GM18951 (cell line): ENCODE data around the gene R3HDM2.

Experiments used
- POLR2A ChIP-seq: IDR thresholded peaks from 4 replicates; pipeline ENCODE4 v1.6.1; 2011; ENCODE audit warnings: mild to moderate bottlenecking; ENCODE audit not compliant: insufficient read length, insufficient read depth; ENCODE audit errors: extremely low read depth
- in situ Hi-C: fragments of 300-500 bp; cut with MboI; formaldehyde crosslinking; loops from one replicate; pipeline ENCODE4 v1.12.0; 2022; ENCODE audit warnings: low sequenced_read_pairs, mixed read lengths, inconsistent platforms; ENCODE audit not compliant: unreplicated experiment

R3HDM2 gene

GRCh38 chr12:57461917-57462250, 31.0 kb upstream of the R3HDM2 start:
- no peak for TF ChIP-seq POLR2A
- in situ Hi-C loops: no loop called here

GRCh38 chr12:57461276-57461916, 30.6 kb upstream of the R3HDM2 start:
- in situ Hi-C loops: no loop called here
- no peak for TF ChIP-seq POLR2A

- TF ChIP-seq POLR2A: no peak
- in situ Hi-C loops: no loop called here
Measured at GRCh38 chr12:57460841-57461275, 30.0 kb upstream of the R3HDM2 start.

GRCh38 chr12:57460468-57460784, 29.6 kb upstream of the R3HDM2 start:
- no peak for TF ChIP-seq POLR2A
- in situ Hi-C loops: no loop called here

- in situ Hi-C loops: no loop called here
- no peak for TF ChIP-seq POLR2A
Measured at GRCh38 chr12:57459750-57460467, 29.1 kb upstream of the R3HDM2 start, which contains the start of gene GLI1. TSS of gene GLI1 (plus strand) at chr12:57459785. CDS start at chr12:57463692, 3,907 bp downstream.

- TF ChIP-seq POLR2A: peak; percentile 72
- in situ Hi-C loops: no loop called here
Measured at GRCh38 chr12:57459055-57459749, 28.4 kb upstream of the R3HDM2 start.

- in situ Hi-C loops: no loop called here
- no peak for TF ChIP-seq POLR2A
Measured at GRCh38 chr12:57458665-57459054, 27.8 kb upstream of the R3HDM2 start.

- in situ Hi-C loops: no loop called here
- no peak for TF ChIP-seq POLR2A
Measured at GRCh38 chr12:57456737-57457490, 26.1 kb upstream of the R3HDM2 start.

GRCh38 chr12:57456145-57456700, 25.4 kb upstream of the R3HDM2 start:
- no peak for TF ChIP-seq POLR2A
- in situ Hi-C loops: no loop called here

- in situ Hi-C loops: no loop called here
- no peak for TF ChIP-seq POLR2A
Measured at GRCh38 chr12:57455374-57456144, 24.7 kb upstream of the R3HDM2 start.

GRCh38 chr12:57454566-57455373, 23.9 kb upstream of the R3HDM2 start, which contains the start of gene INHBE:
TSS of gene INHBE (plus strand) at chr12:57455307. CDS start at chr12:57455537, 230 bp downstream.
- TF ChIP-seq POLR2A: peak; percentile 6
- in situ Hi-C loops: no loop called here
